HG03095 (cell line): Measurements from ENCODE around the gene CCDC61.

Experiments used
- ATAC-seq: cut with Tn5 transposase; IDR thresholded peaks from one replicate; pipeline ENCODE4 v1.9.1; 2021; ENCODE audit warnings: moderate library complexity; ENCODE audit not compliant: unreplicated experiment

CCDC61 gene

GRCh38 chr19:46015687-46016425 is 20.6 kb downstream of the CCDC61 start:
- ATAC-seq = no peak

GRCh38 chr19:46016426-46017094 is 21.3 kb downstream of the CCDC61 start:
- no peak for ATAC-seq

GRCh38 chr19:46017095-46017429 is 21.8 kb downstream of the CCDC61 start:
- no peak for ATAC-seq

- ATAC-seq = no peak
These were observed 22.8 kb downstream of the CCDC61 start for GRCh38 chr19:46017874-46018675.

- ATAC-seq = no peak
These were observed 23.5 kb downstream of the CCDC61 start for GRCh38 chr19:46018729-46019251.

- no peak for ATAC-seq
These were observed 24.0 kb downstream of the CCDC61 start for GRCh38 chr19:46019270-46019669.

GRCh38 chr19:46020819-46021125 is 25.5 kb downstream of the CCDC61 start:
- no peak for ATAC-seq

GRCh38 chr19:46021531-46022041 is 26.3 kb downstream of the CCDC61 start:
- ATAC-seq = no peak

GRCh38 chr19:46022061-46022430 is 26.8 kb downstream of the CCDC61 start:
- ATAC-seq = no peak

- no peak for ATAC-seq
These were observed 27.4 kb downstream of the CCDC61 start, which contains the start of gene PGLYRP1 for GRCh38 chr19:46022431-46023310. PGLYRP1 (minus strand) TSS chr19:46023053; CDS start chr19:46023021, 32 bp downstream.

GRCh38 chr19:46023311-46023779 is 28.1 kb downstream of the CCDC61 start:
- ATAC-seq = no peak

GRCh38 chr19:46025835-46026234 is 30.6 kb downstream of the CCDC61 start:
- no peak for ATAC-seq

- ATAC-seq = no peak
These were observed 35.7 kb downstream of the CCDC61 start for GRCh38 chr19:46030812-46031550.

GRCh38 chr19:46031781-46032596 is 36.7 kb downstream of the CCDC61 start:
- ATAC-seq = no peak

- no peak for ATAC-seq
These were observed 37.3 kb downstream of the CCDC61 start for GRCh38 chr19:46032597-46033025.

- no peak for ATAC-seq
These were observed 38.1 kb downstream of the CCDC61 start for GRCh38 chr19:46033401-46033800.

- ATAC-seq = no peak
These were observed 40.3 kb downstream of the CCDC61 start for GRCh38 chr19:46035546-46035945.

GRCh38 chr19:46035986-46036743 is 40.9 kb downstream of the CCDC61 start:
- no peak for ATAC-seq
